ENCODE measurements around the gene EML6.

GRCh38 chr2:54855434-54855833 lies 132.0 kb downstream of the EML6 start:
- no peak for TF ChIP-seq EZH2 (IDR thresholded peaks at IDR 0.05)
- no peak for TF ChIP-seq POLR2AphosphoS5 (IDR thresholded peaks at IDR 0.05; ENCODE audit: borderline replicate concordance, low read depth, low read length)
- no peak for TF ChIP-seq FOXP2 (optimal IDR thresholded peaks at IDR 0.05; ENCODE audit: control extremely low read depth, extremely low read length, insufficient read depth)

Data from SK-N-MC (cell line).